ENCODE measurements around the gene PKD1.
A peak's percentile ranks its signal among the peaks of the same experiment; 100 is the strongest.

Gene PKD1

DNA sequence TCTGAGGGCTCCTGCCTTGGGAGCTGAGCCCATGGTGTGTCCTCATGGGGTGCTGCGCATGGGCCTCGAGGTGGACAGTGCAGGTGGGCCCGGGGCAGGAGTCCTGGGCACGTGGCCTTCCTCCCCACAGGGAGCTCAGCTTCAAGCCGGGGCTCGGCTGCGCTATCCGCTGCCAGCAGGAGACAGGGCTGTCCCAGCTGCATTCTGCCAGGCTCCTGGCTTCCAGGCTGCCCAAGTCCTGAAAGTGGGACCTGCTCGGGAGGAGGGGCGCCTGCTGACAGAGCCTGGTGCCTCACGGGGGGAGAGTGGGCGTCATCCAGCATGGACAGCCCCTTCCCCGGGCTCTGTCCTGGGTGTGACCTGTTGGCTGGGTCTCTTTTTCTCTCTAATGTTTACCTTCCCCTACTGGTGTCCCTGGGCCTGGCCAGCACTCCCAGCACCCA, 27.0 kb upstream of the PKD1 start:
- in situ Hi-C loops (cut with MboI; ENCODE audit: low pct_unique_long_range_greater_than_20kb, low sequenced_read_pairs, unreplicated experiment) = no loop called here
- no peak for DNase-seq (ENCODE audit: low spot score)
- no peak for TF ChIP-seq CTCF (IDR thresholded peaks at IDR 0.05; ENCODE audit: extremely low read depth, insufficient read depth, missing control alignments)

DNA sequence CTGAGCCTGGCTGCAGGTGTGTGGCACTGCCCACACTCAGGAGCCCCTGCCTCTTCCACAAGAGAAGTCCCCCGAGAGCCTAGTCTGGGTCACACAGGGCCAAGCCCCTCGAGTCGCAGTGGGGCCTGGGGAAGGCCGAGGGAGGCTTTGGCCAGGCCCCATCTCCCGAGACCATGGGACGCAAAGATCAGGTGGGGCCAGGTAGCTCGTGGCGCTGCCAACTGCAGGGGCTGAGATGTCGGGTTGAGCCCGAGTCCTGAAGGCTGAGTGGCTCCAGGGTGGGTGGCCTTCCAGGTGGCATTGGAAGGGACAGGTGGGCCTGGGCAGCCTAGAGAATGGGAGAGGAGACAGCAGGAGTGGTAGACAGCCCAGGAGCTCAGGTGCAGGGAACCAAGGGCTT, 26.2 kb upstream of the PKD1 start:
- no peak for DNase-seq (ENCODE audit: low spot score)
- in situ Hi-C loops (cut with MboI; ENCODE audit: low pct_unique_long_range_greater_than_20kb, low sequenced_read_pairs, unreplicated experiment) = no loop called here
- TF ChIP-seq CTCF (IDR thresholded peaks at IDR 0.05; ENCODE audit: extremely low read depth, insufficient read depth, missing control alignments) = no peak

- TF ChIP-seq CTCF (IDR thresholded peaks at IDR 0.05; ENCODE audit: extremely low read depth, insufficient read depth, missing control alignments) = no peak
- in situ Hi-C loops (cut with MboI; ENCODE audit: low pct_unique_long_range_greater_than_20kb, low sequenced_read_pairs, unreplicated experiment) = no loop called here
- peak; percentile 75 for DNase-seq (ENCODE audit: low spot score)
Measured at GRCh38 chr16:2160915-2161551, 25.3 kb upstream of the PKD1 start.

GRCh38 chr16:2159175-2159838, 23.6 kb upstream of the PKD1 start:
- in situ Hi-C loops (cut with MboI; ENCODE audit: low pct_unique_long_range_greater_than_20kb, low sequenced_read_pairs, unreplicated experiment) = no loop called here
- DNase-seq (ENCODE audit: low spot score) = no peak
- TF ChIP-seq CTCF (IDR thresholded peaks at IDR 0.05; ENCODE audit: extremely low read depth, insufficient read depth, missing control alignments) = no peak

GRCh38 chr16:2158262-2158638, 22.6 kb upstream of the PKD1 start:
- no peak for DNase-seq (ENCODE audit: low spot score)
- in situ Hi-C loops (cut with MboI; ENCODE audit: low pct_unique_long_range_greater_than_20kb, low sequenced_read_pairs, unreplicated experiment) = no loop called here
- no peak for TF ChIP-seq CTCF (IDR thresholded peaks at IDR 0.05; ENCODE audit: extremely low read depth, insufficient read depth, missing control alignments)

GRCh38 chr16:2157480-2158261, 22.0 kb upstream of the PKD1 start:
- DNase-seq (ENCODE audit: low spot score) = no peak
- no peak for TF ChIP-seq CTCF (IDR thresholded peaks at IDR 0.05; ENCODE audit: extremely low read depth, insufficient read depth, missing control alignments)
- in situ Hi-C loops (cut with MboI; ENCODE audit: low pct_unique_long_range_greater_than_20kb, low sequenced_read_pairs, unreplicated experiment) = no loop called here

Measured in GM13977 (cell line).